ENCODE measurements around the gene FBN1.

Gene FBN1

GRCh38 chr15:48554112-48554511 lies 91.4 kb downstream of the FBN1 start:
- no peak for DNase-seq (ENCODE audit: low read depth, low spot score)

- DNase-seq (ENCODE audit: low read depth, low spot score), result no peak
These were observed 92.0 kb downstream of the FBN1 start for GRCh38 chr15:48553559-48553958.

GRCh38 chr15:48550822-48551525 lies 94.5 kb downstream of the FBN1 start:
- peak; percentile 41 for DNase-seq (ENCODE audit: low read depth, low spot score)

- DNase-seq (ENCODE audit: low read depth, low spot score), result no peak
These were observed 97.1 kb downstream of the FBN1 start for GRCh38 chr15:48548455-48548854.

GRCh38 chr15:48547286-48547685 lies 98.2 kb downstream of the FBN1 start:
- peak; percentile 63 for DNase-seq (ENCODE audit: low read depth, low spot score)

- no peak for DNase-seq (ENCODE audit: low read depth, low spot score)
These were observed 99.2 kb downstream of the FBN1 start for GRCh38 chr15:48546296-48546695.

- DNase-seq (ENCODE audit: low read depth, low spot score), result no peak
These were observed 100.7 kb downstream of the FBN1 start for GRCh38 chr15:48544778-48545177.

- peak; percentile 89 for DNase-seq (ENCODE audit: low read depth, low spot score)
These were observed 103.9 kb downstream of the FBN1 start for GRCh38 chr15:48541341-48542278.

GRCh38 chr15:48540756-48541155 lies 104.8 kb downstream of the FBN1 start:
- no peak for DNase-seq (ENCODE audit: low read depth, low spot score)

- no peak for DNase-seq (ENCODE audit: low read depth, low spot score)
These were observed 106.6 kb downstream of the FBN1 start for GRCh38 chr15:48538941-48539340.

GRCh38 chr15:48537271-48538113 lies 108.0 kb downstream of the FBN1 start:
- no peak for DNase-seq (ENCODE audit: low read depth, low spot score)

- peak; percentile 39 for DNase-seq (ENCODE audit: low read depth, low spot score)
These were observed 108.8 kb downstream of the FBN1 start for GRCh38 chr15:48536681-48537091.

- no peak for DNase-seq (ENCODE audit: low read depth, low spot score)
These were observed 111.5 kb downstream of the FBN1 start for GRCh38 chr15:48533982-48534381.

- no peak for DNase-seq (ENCODE audit: low read depth, low spot score)
These were observed 112.6 kb downstream of the FBN1 start for GRCh38 chr15:48532946-48533345.

- DNase-seq (ENCODE audit: low read depth, low spot score), result no peak
These were observed 115.0 kb downstream of the FBN1 start for GRCh38 chr15:48530528-48530927.

GRCh38 chr15:48528921-48529320 lies 116.6 kb downstream of the FBN1 start:
- no peak for DNase-seq (ENCODE audit: low read depth, low spot score)

- DNase-seq (ENCODE audit: low read depth, low spot score), result no peak
These were observed 118.0 kb downstream of the FBN1 start for GRCh38 chr15:48527517-48527916.

GRCh38 chr15:48522911-48523310 lies 122.6 kb downstream of the FBN1 start:
- DNase-seq (ENCODE audit: low read depth, low spot score), result peak; percentile 24

- no peak for DNase-seq (ENCODE audit: low read depth, low spot score)
These were observed 123.4 kb downstream of the FBN1 start for GRCh38 chr15:48522123-48522522.

GRCh38 chr15:48520376-48521155 lies 124.9 kb downstream of the FBN1 start:
- DNase-seq (ENCODE audit: low read depth, low spot score), result no peak

- no peak for DNase-seq (ENCODE audit: low read depth, low spot score)
These were observed 129.4 kb downstream of the FBN1 start for GRCh38 chr15:48516121-48516520.
